Peyer's patch (tissue), 4 donors: Measurements from ENCODE around the gene CATSPERE. TPM values are rescaled to one million over a fixed set of nuclear protein-coding genes. Genes with fewer than 3 reads are reported as not detected.
A peak's percentile ranks its signal among the peaks of the same experiment; 100 is the strongest.
"Not testable (repeated sequence)": the region's sequence is repeated elsewhere in the genome, so short reads cannot be mapped to it uniquely, and the experiment has no call there.

Experiments
- DNase-seq, 3 donors: peaks; one replicate each; pipeline ENCODE4 v3.0.0-alpha.2; 2017 to 2019
- H3K27ac ChIP-seq, 4 donors: fragments of 200-600 bp; sonication (generic); one replicate each; pipeline ENCODE4 v1.5.1; 2016 to 2019
- H3K27me3 ChIP-seq, 2 donors: fragments of 200-600 bp; sonication (generic); one replicate each; pipeline ENCODE4 v1.5.1; 2019
- H3K36me3 ChIP-seq, 3 donors: fragments of 200-600 bp; sonication (generic); one replicate each; pipeline ENCODE4 v1.5.1; 2016 to 2019
- H3K4me1 ChIP-seq, 4 donors: fragments of 200-600 bp; sonication (generic); one replicate each; pipeline ENCODE4 v1.5.1; 2016 to 2019
- H3K4me3 ChIP-seq, 4 donors: fragments of 200-600 bp; sonication (generic); 1 replicate in 3 of 4; 2 replicates in 1 of 4; pipeline ENCODE4 v1.5.1; 2016 to 2019; ENCODE audit warnings: mild to moderate bottlenecking in 1 of 4
- H3K9me3 ChIP-seq, 4 donors: fragments of 200-600 bp; sonication (generic); one replicate each; pipeline ENCODE4 v1.5.1; 2016 to 2019; ENCODE audit warnings: mild to moderate bottlenecking in 1 of 4
- CTCF ChIP-seq, 6 experiments: fragments of 450-650 bp in 4 of 6; fragments of 200-600 bp in 2 of 6; sonication (generic) in 1 of 6; IDR thresholded peaks; one replicate each; pipeline ENCODE4 v1.5.1; 2017 to 2019; ENCODE audit warnings: antibody characterized with exemption in 6 of 6, mild to moderate bottlenecking in 3 of 6, moderate library complexity in 1 of 6
- POLR2A ChIP-seq, 2 donors: fragments of 450-650 bp; IDR thresholded peaks; one replicate each; pipeline ENCODE4 v1.5.1; 2017; ENCODE audit warnings: antibody characterized with exemption in 2 of 2, mild to moderate bottlenecking in 2 of 2, moderate library complexity in 2 of 2
- total RNA-seq, 4 donors: library from RNA; depleted of rRNA; stranded (reverse); fragments of >200 nt; gene quantifications; one replicate each; pipeline ENCODE4 v1.1.0, GENCODE V29; 2016

CATSPERE gene
- total RNA-seq, 4 donors from 2014 or later = 0.18 to 9.3 (median 1.2) TPM; not detected in 1

GRCh38 chr1:244456586-244456985, 4.5 kb upstream of the CATSPERE start:
- Histone ChIP-seq H3K4me3 (no peak overlapping the region), H3K27ac (no peak overlapping the region), H3K36me3 (no peaks in the 10 kb centered on the region), H3K4me1 (peaks cover 3 to 15% (median 6%) of the 10 kb centered on the region in 4 donors), H3K9me3 (no peaks in the 10 kb centered on the region), H3K27me3 (no peaks in the 10 kb centered on the region)
- TF ChIP-seq CTCF (IDR thresholded peaks at IDR 0.05) (no peak), POLR2A (IDR thresholded peaks at IDR 0.05) (no peak)
- DNase-seq = no peak

DNA sequence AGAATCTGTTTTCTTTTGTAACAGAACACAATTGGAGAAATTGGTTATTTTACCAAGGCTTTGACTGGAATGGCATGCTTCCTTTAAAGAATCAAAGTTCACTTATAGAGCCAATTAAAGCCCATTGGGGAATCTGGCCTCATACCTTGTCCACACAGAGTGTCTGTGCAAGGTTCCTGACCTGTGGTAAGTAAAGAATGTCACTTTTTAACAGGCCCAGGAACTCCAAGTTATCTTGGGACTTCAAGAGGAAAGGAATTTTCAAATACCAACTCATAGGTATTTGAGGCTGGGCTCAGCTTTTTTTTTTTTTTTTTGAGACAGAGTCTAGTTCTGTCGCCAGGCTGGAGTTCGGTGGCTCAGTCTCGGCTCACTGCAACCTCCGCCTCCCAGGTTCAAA, 2.3 kb upstream of the CATSPERE start:
- Histone ChIP-seq H3K9me3 (no peaks in the 10 kb centered on the region), H3K4me1 (peaks cover 3 to 15% (median 6%) of the 10 kb centered on the region in 4 donors), H3K27ac (no peak overlapping the region), H3K4me3 (no peak overlapping the region), H3K27me3 (no peaks in the 10 kb centered on the region), H3K36me3 (no peaks in the 10 kb centered on the region)
- no peak for DNase-seq
- no peak for TF ChIP-seq POLR2A (IDR thresholded peaks at IDR 0.05)
- TF ChIP-seq CTCF (IDR thresholded peaks at IDR 0.05) = no peak

DNA sequence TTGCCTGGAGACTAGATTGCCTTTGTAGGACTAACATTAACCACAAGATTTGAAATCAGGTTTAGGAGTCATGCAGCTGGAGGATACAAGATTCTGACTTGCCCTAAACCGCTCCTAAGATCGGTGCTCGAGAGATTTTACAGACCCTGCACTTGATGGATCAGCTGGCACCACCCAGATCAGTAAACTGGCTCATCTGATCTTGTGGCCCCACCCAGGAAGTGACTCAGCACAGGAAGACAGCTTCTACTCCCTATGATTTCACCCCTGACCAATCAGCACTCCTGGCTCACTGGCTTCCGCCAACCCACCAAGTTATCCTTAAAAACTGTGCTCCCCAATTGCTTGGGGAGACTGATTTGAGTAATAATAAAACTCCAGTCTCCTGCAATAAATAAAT, 876 bp upstream of the CATSPERE start:
- TF ChIP-seq POLR2A (IDR thresholded peaks at IDR 0.05) = no peak
- no peak for TF ChIP-seq CTCF (IDR thresholded peaks at IDR 0.05)
- peak in 1 of 3 donors; percentile 54 for DNase-seq
- Histone ChIP-seq H3K36me3 (no peaks in the 10 kb centered on the region), H3K27ac (no peak overlapping the region), H3K9me3 (no peaks in the 10 kb centered on the region), H3K4me1 (peaks cover 3 to 15% (median 6%) of the 10 kb centered on the region in 4 donors), H3K27me3 (no peaks in the 10 kb centered on the region), H3K4me3 (no peak overlapping the region)

DNA sequence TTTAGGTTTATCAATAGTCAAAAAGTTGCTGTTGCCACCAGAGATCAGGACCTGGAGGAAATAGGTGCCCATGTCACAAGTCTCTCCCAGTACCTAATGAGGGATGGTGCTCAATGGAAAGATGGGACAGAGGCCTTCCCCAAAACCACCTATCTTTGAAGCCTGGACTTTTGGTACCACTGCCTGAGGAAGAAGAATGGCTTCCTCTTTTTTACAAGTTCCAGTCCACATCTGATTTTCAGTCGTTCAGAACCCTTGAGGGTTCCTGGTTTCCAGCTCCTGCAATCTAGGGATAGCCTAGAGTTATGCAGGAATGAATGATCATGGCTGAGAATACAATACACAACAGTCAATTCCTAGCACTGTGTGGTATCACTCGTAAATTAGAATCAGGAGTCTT, 5.7 kb downstream of the CATSPERE start:
- Histone ChIP-seq H3K27me3 (no peaks in the 10 kb centered on the region), H3K4me3 (no peak overlapping the region), H3K27ac (no peak overlapping the region), H3K9me3 (no peaks in the 10 kb centered on the region), H3K36me3 (no peaks in the 10 kb centered on the region), H3K4me1 (no peaks in the 10 kb centered on the region)
- no peak for DNase-seq
- TF ChIP-seq CTCF (IDR thresholded peaks at IDR 0.05) (no peak), POLR2A (IDR thresholded peaks at IDR 0.05) (no peak)

DNA sequence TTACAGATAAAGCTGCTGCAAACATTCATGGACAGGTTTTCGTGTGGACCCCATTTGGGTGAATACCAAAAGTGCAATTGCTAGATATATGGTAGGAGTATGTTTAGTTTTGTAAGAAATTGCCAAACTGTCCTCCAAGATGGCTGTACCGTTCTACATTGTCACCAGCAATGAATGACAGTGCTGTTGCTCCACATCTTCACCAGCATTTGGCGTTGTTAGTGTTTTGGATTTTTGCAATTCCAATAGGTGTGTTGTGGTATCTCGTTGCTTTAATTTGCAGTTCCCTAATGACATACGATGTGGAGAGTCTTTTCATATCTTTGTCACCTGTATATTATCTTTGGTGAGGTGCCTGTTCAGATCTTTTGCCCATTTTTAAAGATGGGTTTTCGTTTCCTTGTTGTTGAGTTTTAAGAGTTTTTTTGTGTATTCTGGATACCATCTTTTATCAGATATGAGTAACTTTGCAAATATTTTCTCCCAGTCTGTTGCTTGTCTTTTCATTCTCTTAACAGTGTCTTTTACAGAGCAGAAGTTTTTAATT, 12.1 kb downstream of the CATSPERE start:
- TF ChIP-seq CTCF (IDR thresholded peaks at IDR 0.05) = no peak
- no peak for TF ChIP-seq POLR2A (IDR thresholded peaks at IDR 0.05)
- no peak for DNase-seq
- Histone ChIP-seq H3K9me3 (no peaks in the 10 kb centered on the region), H3K27me3 (no peaks in the 10 kb centered on the region), H3K36me3 (no peaks in the 10 kb centered on the region), H3K27ac (no peak overlapping the region), H3K4me1 (no peaks in the 10 kb centered on the region), H3K4me3 (no peak overlapping the region)

DNA sequence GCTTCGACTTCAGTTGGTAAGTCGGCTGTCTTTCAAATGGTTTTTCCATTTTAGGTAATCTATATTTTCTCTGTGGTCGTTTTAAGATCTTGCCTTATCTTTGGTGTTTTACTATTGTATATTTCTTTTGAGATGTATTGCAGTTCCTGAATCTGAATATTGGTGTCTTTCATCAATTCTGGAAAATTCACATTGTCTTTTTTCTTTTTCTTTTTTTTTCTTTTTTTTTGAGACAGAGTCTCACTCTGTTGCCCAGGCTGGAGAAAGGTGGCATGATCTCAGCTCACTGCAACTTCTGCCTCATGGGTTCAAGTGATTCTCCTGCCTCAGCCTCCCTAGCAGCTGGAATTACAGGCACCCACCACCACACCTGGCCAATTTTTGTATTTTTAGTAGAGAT, 23.9 kb downstream of the CATSPERE start:
- not testable (repeated sequence) for DNase-seq, H3K27me3 ChIP-seq, H3K4me3 ChIP-seq, H3K27ac ChIP-seq, H3K4me1 ChIP-seq, H3K36me3 ChIP-seq, H3K9me3 ChIP-seq
